ENCODE data around the gene CAPZB.
A peak's percentile ranks its signal among the peaks of the same experiment; 100 is the strongest.

CAPZB gene

GRCh38 chr1:19377812-19378718 is 107.3 kb downstream of the CAPZB start:
- TF ChIP-seq GATA2 (IDR thresholded peaks at IDR 0.05; ENCODE audit: low read depth, low read length) (no peak), GATA3 (IDR thresholded peaks at IDR 0.05; ENCODE audit: low read depth, low read length) (no peak)

- TF ChIP-seq GATA2 (IDR thresholded peaks at IDR 0.05; ENCODE audit: low read depth, low read length): no peak
- TF ChIP-seq GATA3 (IDR thresholded peaks at IDR 0.05; ENCODE audit: low read depth, low read length): no peak
Observed at GRCh38 chr1:19376428-19377372, 108.6 kb downstream of the CAPZB start.

GRCh38 chr1:19375631-19376400 is 109.5 kb downstream of the CAPZB start:
- TF ChIP-seq GATA2 (IDR thresholded peaks at IDR 0.05; ENCODE audit: low read depth, low read length) (no peak), GATA3 (IDR thresholded peaks at IDR 0.05; ENCODE audit: low read depth, low read length) (no peak)

GRCh38 chr1:19374926-19375325 is 110.4 kb downstream of the CAPZB start:
- TF ChIP-seq GATA2 (IDR thresholded peaks at IDR 0.05; ENCODE audit: low read depth, low read length) (no peak), GATA3 (IDR thresholded peaks at IDR 0.05; ENCODE audit: low read depth, low read length) (no peak)

GRCh38 chr1:19374083-19374801 is 111.1 kb downstream of the CAPZB start:
- no peak for TF ChIP-seq GATA3 (IDR thresholded peaks at IDR 0.05; ENCODE audit: low read depth, low read length)
- TF ChIP-seq GATA2 (IDR thresholded peaks at IDR 0.05; ENCODE audit: low read depth, low read length): no peak

- no peak for TF ChIP-seq GATA2 (IDR thresholded peaks at IDR 0.05; ENCODE audit: low read depth, low read length)
- TF ChIP-seq GATA3 (IDR thresholded peaks at IDR 0.05; ENCODE audit: low read depth, low read length): no peak
Observed at GRCh38 chr1:19373211-19374082, 111.9 kb downstream of the CAPZB start.

- no peak for TF ChIP-seq GATA3 (IDR thresholded peaks at IDR 0.05; ENCODE audit: low read depth, low read length)
- TF ChIP-seq GATA2 (IDR thresholded peaks at IDR 0.05; ENCODE audit: low read depth, low read length): no peak
Observed at GRCh38 chr1:19372602-19373001, 112.7 kb downstream of the CAPZB start.

- TF ChIP-seq GATA2 (IDR thresholded peaks at IDR 0.05; ENCODE audit: low read depth, low read length) (peak; percentile 77), GATA3 (IDR thresholded peaks at IDR 0.05; ENCODE audit: low read depth, low read length) (no peak; the same call in 1 of the 2 replicates)
Observed at GRCh38 chr1:19372136-19372514, 113.2 kb downstream of the CAPZB start.

- TF ChIP-seq GATA2 (IDR thresholded peaks at IDR 0.05; ENCODE audit: low read depth, low read length): no peak
- TF ChIP-seq GATA3 (IDR thresholded peaks at IDR 0.05; ENCODE audit: low read depth, low read length): no peak
Observed at GRCh38 chr1:19371226-19372135, 113.9 kb downstream of the CAPZB start.

GRCh38 chr1:19370453-19371170 is 114.7 kb downstream of the CAPZB start:
- TF ChIP-seq GATA3 (IDR thresholded peaks at IDR 0.05; ENCODE audit: low read depth, low read length): no peak
- TF ChIP-seq GATA2 (IDR thresholded peaks at IDR 0.05; ENCODE audit: low read depth, low read length): no peak
